ENCODE measurements around the gene GALNT8.

Gene GALNT8

DNA sequence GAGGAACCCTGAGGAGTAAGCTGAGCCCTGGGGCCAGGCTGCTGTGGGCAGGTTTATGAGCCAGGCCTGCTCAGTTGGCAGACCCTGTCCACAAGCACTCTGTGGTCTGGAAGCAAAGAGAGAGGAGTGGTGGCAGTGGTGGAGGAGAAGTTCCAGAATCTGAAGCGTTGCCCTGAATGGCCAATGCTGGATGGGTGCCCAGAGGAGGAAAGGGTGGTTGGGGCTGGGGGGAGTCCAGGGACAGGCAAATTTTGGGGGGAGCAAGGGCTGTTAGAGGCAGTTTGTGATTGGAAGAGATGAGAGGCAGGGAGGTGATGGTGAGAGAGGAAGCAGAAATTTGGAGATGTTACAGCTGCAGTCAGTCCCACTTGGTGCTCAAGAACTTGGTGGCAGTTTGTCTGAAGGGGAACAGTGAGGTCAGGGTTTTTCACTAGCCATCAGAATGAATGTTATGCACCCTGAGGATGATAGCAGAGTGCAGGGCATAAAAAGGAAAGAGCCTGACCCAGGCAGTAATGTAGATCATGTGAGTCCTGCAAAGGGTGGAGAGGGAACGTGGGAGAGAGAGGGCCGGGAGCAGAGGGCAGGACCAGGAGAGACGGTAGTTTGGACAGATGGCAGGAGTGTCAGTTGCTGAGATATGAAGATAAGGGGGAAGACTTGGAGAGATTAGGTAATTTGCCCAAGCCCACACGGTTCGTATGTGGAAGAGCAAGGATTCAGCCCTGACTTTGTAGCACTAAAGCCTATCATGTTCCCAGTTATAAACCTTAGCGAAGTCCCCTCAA, 51.2 kb downstream of the GALNT8 start:
- Histone ChIP-seq H3K79me2 (ENCODE audit: control insufficient read depth, low read length) (no peaks in the 10 kb centered on the region), H3K4me1 (ENCODE audit: control insufficient read depth, low read length) (no peaks in the 10 kb centered on the region), H3K9me3 (ENCODE audit: control insufficient read depth, insufficient read depth, low read length) (no peaks in the 10 kb centered on the region), H3K9me2 (replicated peaks; ENCODE audit: control insufficient read depth, low read length) (no peaks in the 10 kb centered on the region), H3K4me3 (ENCODE audit: low read length) (no peak overlapping the region), H3K4me2 (ENCODE audit: low read length) (no peak overlapping the region), H3K27me3 (ENCODE audit: control insufficient read depth, low read length) (peaks cover 8% of the 10 kb centered on the region), H3K27ac (ENCODE audit: low read depth, low read length) (no peak overlapping the region), H3K36me3 (ENCODE audit: control insufficient read depth, low read length) (no peaks in the 10 kb centered on the region), H4K20me1 (ENCODE audit: control insufficient read depth, insufficient read depth, low read depth, low read length) (no peaks in the 10 kb centered on the region), H3F3A (ENCODE audit: control insufficient read depth, insufficient read depth) (no peaks in the 10 kb centered on the region)
- TF ChIP-seq, protein P1, sequence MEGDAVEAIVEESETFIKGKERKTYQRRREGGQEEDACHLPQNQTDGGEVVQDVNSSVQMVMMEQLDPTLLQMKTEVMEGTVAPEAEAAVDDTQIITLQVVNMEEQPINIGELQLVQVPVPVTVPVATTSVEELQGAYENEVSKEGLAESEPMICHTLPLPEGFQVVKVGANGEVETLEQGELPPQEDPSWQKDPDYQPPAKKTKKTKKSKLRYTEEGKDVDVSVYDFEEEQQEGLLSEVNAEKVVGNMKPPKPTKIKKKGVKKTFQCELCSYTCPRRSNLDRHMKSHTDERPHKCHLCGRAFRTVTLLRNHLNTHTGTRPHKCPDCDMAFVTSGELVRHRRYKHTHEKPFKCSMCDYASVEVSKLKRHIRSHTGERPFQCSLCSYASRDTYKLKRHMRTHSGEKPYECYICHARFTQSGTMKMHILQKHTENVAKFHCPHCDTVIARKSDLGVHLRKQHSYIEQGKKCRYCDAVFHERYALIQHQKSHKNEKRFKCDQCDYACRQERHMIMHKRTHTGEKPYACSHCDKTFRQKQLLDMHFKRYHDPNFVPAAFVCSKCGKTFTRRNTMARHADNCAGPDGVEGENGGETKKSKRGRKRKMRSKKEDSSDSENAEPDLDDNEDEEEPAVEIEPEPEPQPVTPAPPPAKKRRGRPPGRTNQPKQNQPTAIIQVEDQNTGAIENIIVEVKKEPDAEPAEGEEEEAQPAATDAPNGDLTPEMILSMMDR (IDR thresholded peaks at IDR 0.05; ENCODE audit: low read depth, low read length, poor library complexity, severe bottlenecking), result no peak
- TF ChIP-seq EZH2phosphoT487 (IDR thresholded peaks at IDR 0.05; ENCODE audit: borderline replicate concordance, low read length), result no peak

- H3K27ac ChIP-seq (ENCODE audit: low read depth, low read length), result no peak overlapping the region
- no peaks in the 10 kb centered on the region for H3F3A ChIP-seq (ENCODE audit: control insufficient read depth, insufficient read depth)
- H3K9me2 ChIP-seq (replicated peaks; ENCODE audit: control insufficient read depth, low read length), result no peaks in the 10 kb centered on the region
- H3K4me2 ChIP-seq (ENCODE audit: low read length), result no peak overlapping the region
- no peaks in the 10 kb centered on the region for H4K20me1 ChIP-seq (ENCODE audit: control insufficient read depth, insufficient read depth, low read depth, low read length)
- no peaks in the 10 kb centered on the region for H3K79me2 ChIP-seq (ENCODE audit: control insufficient read depth, low read length)
- H3K9me3 ChIP-seq (ENCODE audit: control insufficient read depth, insufficient read depth, low read length), result no peaks in the 10 kb centered on the region
- peaks cover 7% of the 10 kb centered on the region for H3K27me3 ChIP-seq (ENCODE audit: control insufficient read depth, low read length)
- no peak overlapping the region for H3K4me3 ChIP-seq (ENCODE audit: low read length)
- no peaks in the 10 kb centered on the region for H3K36me3 ChIP-seq (ENCODE audit: control insufficient read depth, low read length)
- no peaks in the 10 kb centered on the region for H3K4me1 ChIP-seq (ENCODE audit: control insufficient read depth, low read length)
- TF ChIP-seq, protein P1 (IDR thresholded peaks at IDR 0.05; ENCODE audit: low read depth, low read length, poor library complexity, severe bottlenecking), result no peak
- TF ChIP-seq EZH2phosphoT487 (IDR thresholded peaks at IDR 0.05; ENCODE audit: borderline replicate concordance, low read length), result no peak
Observed at GRCh38 chr12:4771960-4772566, 51.9 kb downstream of the GALNT8 start.

GRCh38 chr12:4775936-4776335, 55.7 kb downstream of the GALNT8 start:
- Histone ChIP-seq H3F3A (ENCODE audit: control insufficient read depth, insufficient read depth) (no peaks in the 10 kb centered on the region), H3K9me3 (ENCODE audit: control insufficient read depth, insufficient read depth, low read length) (no peaks in the 10 kb centered on the region), H3K4me1 (ENCODE audit: control insufficient read depth, low read length) (no peaks in the 10 kb centered on the region), H3K9me2 (replicated peaks; ENCODE audit: control insufficient read depth, low read length) (no peaks in the 10 kb centered on the region), H3K4me3 (ENCODE audit: low read length) (no peak overlapping the region), H3K36me3 (ENCODE audit: control insufficient read depth, low read length) (no peaks in the 10 kb centered on the region), H3K27ac (ENCODE audit: low read depth, low read length) (no peak overlapping the region), H4K20me1 (ENCODE audit: control insufficient read depth, insufficient read depth, low read depth, low read length) (no peaks in the 10 kb centered on the region), H3K79me2 (ENCODE audit: control insufficient read depth, low read length) (no peaks in the 10 kb centered on the region), H3K4me2 (ENCODE audit: low read length) (no peak overlapping the region), H3K27me3 (ENCODE audit: control insufficient read depth, low read length) (peaks cover 30% of the 10 kb centered on the region)
- TF ChIP-seq, protein P1 (IDR thresholded peaks at IDR 0.05; ENCODE audit: low read depth, low read length, poor library complexity, severe bottlenecking), result no peak
- no peak for TF ChIP-seq EZH2phosphoT487 (IDR thresholded peaks at IDR 0.05; ENCODE audit: borderline replicate concordance, low read length)
